Testis (tissue), 2 donors: ENCODE measurements around the gene LYRM9.

Source experiments
- CTCF ChIP-seq, 3 experiments: fragments of 450-650 bp in 2 of 3; fragments of 200-600 bp in 1 of 3; sonication (generic) in 1 of 3; IDR thresholded peaks; one replicate each; pipeline ENCODE4 v1.5.1; 2016 to 2019; ENCODE audit warnings: antibody characterized with exemption in 3 of 3, mild to moderate bottlenecking in 2 of 3, moderate library complexity in 1 of 3
- POLR2A ChIP-seq: fragments of 450-650 bp; IDR thresholded peaks from one replicate; pipeline ENCODE4 v1.6.1; 2017; ENCODE audit warnings: antibody characterized with exemption, mild to moderate bottlenecking, moderate library complexity

GRCh38 chr17:27898096-27898495 is 4.9 kb upstream of the LYRM9 start:
- no peak for TF ChIP-seq CTCF (IDR thresholded peaks at IDR 0.05)
- TF ChIP-seq POLR2A: no peak
